GM18519 (cell line): Measurements from ENCODE around the gene TGFB1I1.
A peak's percentile ranks its signal among the peaks of the same experiment; 100 is the strongest.

Experiments
- ATAC-seq: cut with Tn5 transposase; IDR thresholded peaks from one replicate; pipeline ENCODE4 v1.9.1; 2021; ENCODE audit warnings: mild to moderate bottlenecking, moderate library complexity; ENCODE audit not compliant: unreplicated experiment, low FRiP score

The TGFB1I1 gene

DNA sequence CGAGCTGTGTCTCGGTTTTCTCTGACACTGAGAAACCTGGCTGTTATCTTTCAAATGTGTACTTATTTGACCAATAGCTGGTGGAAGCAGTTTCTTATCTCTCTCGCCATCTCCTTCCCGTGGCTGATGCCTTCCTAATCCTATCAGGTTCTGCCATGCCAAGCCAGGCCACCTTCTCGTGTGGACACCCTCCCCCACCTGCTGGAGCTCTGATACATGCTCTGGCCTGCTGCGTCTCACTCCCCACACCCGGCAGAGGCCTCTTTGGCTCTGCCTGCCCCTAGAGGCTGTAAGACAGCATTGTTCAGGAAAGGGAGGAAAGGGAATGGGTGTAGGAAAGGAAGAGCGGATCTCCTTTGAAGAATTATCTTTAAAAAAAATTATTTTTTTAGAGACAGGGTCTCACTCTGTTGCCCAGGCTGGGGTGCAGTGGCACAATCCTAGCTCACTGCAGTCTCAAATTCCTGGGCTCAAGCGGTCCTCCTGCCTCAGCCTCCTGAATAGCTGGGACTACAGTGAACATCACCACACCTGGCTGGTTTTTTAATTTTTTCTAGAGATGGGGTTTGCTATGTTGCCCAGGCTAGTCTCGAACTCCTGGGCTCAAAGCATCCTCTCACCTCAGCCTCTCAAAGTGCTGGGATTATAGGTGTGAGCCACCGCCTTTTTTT, 20.1 kb upstream of the TGFB1I1 start:
- ATAC-seq: no peak

- ATAC-seq: no peak
These were observed 19.3 kb upstream of the TGFB1I1 start for GRCh38 chr16:31452631-31453106.

- ATAC-seq: no peak
These were observed 18.4 kb upstream of the TGFB1I1 start for GRCh38 chr16:31453255-31454204.

DNA sequence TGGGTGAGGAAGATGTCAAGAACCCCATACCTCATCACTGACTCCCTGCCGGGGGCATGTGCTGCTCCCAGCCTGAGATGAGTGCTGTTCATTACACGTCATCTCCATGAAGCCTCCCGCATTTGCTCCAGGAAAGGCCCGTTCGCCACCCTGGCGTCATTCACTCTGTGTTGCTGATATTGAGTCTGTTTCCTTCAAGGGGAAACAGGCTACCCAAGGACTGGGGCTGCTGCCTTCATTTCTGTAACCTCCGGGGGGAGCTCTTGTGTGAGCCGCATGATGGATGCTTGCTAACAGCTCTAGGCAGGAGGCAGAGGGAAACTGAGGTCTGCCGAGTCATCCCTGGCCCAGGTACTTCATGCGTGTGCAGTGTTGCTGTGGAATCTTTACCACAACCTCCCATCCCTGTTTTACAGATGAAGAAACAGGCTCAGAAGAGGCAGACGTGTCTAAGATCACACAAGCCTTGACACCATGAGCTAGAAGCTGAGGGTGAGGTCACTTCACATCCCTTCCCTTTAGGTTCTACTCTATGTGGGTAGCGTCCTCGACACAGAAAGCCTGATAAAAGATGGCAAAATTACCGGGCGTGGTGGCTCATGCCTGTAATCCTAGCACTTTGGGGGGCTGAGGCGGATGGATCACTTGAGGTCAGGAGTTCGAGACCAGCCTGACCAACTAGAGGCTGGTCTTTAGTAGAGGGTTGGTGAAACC, 16.2 kb upstream of the TGFB1I1 start:
- ATAC-seq: no peak

DNA sequence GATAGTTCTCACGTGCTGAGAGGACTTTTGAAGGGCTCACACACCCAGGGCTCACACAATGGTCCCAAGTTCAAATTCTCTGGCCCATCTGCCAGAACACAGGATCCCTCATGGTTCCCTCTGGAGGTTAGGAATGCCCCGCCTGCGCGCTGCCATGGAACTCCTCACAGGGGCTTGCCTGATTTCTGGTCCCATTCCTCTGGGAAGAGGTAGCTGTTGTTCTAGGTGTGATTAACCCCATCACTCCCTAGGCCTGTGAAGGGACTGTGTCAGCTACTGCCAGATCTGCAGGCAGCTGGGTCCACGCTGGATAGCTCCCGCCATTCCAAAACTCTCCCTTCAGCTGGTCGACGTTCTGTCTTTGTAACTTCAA, 15.0 kb upstream of the TGFB1I1 start:
- no peak for ATAC-seq

GRCh38 chr16:31458073-31458843, 13.7 kb upstream of the TGFB1I1 start:
- ATAC-seq: no peak

- ATAC-seq: peak; percentile 45
These were observed 12.9 kb upstream of the TGFB1I1 start, which contains the start of gene ARMC5 for GRCh38 chr16:31458844-31459686. TSS of gene ARMC5 (plus strand) at chr16:31459501. CDS start at chr16:31459525, 24 bp downstream.

GRCh38 chr16:31459687-31460581, 12.0 kb upstream of the TGFB1I1 start:
- peak; percentile 55 for ATAC-seq

GRCh38 chr16:31460582-31461002, 11.4 kb upstream of the TGFB1I1 start:
- no peak for ATAC-seq

- ATAC-seq: no peak
These were observed 10.6 kb upstream of the TGFB1I1 start for GRCh38 chr16:31461201-31461920.

DNA sequence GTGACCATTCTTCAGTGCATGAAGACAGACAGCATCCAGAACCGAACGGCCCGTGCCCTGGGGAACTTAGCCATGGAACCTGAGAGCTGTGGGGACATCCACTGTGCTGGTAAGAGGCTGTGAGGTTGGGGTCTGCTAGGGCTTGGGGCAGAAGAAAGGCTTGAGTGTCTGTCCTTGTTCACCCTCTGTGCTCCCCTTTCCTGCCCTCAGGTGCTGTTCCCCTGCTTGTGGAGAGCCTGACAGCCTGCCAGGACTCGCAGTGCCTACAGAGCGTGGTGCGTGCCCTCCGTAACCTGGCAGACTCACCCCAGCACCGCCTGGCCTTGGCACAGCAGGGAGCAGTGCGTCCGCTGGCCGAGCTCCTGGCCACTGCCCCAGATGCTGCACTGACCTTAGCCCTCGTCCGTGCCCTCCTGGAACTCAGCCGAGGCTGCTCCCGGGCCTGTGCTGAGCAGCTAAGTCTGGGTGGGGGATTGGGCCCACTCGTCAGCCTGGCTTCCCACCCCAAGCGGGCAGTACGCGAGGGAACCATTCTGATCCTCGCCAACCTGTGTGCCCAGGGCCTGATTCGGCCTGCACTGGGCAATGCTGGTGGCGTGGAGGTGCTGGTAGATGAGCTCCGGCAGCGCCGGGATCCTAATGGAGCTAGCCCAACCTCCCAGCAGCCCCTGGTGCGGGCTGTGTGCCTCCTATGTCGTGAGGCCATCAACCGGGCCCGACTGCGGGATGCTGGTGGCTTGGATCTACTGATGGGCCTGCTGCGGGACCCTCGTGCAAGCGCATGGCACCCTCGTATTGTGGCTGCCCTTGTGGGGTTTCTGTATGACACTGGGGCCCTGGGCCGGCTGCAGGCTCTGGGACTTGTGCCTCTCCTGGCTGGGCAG, 9.8 kb upstream of the TGFB1I1 start:
- no peak for ATAC-seq

DNA sequence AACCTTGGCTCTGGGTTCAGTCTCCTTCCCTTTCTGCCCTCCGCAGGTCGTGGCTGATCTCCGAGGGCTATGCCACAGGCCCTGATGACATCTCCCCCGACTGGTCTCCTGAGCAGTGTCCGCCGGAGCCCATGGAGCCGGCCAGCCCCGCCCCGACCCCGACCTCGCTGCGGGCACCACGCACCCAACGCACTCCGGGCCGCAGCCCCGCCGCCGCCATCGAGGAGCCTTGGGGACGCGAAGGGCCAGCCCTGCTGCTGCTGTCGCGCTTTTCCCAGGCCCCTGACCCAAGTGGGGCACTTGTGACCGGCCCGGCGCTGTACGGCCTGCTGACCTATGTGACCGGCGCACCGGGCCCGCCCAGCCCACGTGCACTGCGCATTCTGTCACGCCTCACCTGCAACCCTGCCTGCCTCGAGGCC, 7.6 kb upstream of the TGFB1I1 start:
- no peak for ATAC-seq

- ATAC-seq: no peak
These were observed 7.1 kb upstream of the TGFB1I1 start for GRCh38 chr16:31464781-31465260.

DNA sequence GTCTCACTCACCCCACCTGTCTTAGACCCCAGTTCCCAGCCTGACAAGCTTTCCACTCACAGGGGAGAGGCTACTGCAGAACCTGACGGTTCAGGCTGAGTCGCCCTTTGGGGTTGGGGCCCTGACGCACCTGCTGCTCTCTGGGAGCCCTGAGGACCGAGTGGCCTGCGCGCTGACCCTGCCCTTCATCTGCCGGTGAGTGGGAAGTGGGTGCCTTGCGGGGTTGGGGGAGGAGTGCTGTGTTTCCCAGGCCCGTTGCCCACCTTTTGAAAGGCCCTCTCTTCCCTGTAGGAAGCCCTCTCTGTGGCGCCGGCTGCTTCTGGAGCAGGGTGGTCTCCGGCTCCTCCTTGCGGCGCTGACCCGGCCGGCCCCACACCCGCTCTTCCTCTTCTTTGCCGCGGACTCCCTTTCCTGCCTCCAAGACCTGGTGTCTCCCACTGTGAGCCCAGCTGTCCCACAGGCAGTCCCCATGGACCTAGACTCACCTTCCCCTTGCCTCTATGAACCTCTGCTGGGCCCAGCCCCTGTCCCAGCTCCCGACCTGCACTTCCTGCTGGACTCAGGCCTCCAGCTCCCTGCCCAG, 6.1 kb upstream of the TGFB1I1 start:
- ATAC-seq: no peak

DNA sequence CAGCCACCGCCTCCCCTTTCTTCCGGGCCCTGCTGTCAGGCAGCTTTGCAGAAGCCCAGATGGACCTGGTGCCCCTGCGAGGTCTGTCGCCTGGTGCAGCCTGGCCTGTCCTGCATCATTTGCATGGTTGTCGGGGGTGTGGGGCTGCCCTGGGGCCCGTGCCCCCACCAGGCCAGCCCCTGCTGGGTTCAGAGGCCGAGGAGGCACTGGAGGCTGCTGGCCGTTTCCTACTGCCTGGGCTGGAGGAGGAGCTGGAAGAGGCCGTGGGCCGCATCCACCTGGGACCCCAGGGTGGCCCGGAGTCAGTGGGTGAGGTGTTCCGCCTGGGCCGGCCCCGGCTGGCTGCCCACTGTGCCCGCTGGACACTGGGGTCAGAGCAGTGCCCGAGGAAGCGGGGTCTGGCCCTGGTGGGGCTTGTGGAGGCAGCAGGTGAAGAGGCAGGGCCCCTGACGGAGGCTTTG, 5.5 kb upstream of the TGFB1I1 start:
- ATAC-seq: no peak
